PC-9 (cell line): ENCODE results near the gene EMP1. TPM values are rescaled to one million over a fixed set of nuclear protein-coding genes. Genes with fewer than 3 reads are reported as not detected.

Source experiments
- BruUV-seq: library from RNA; stranded (reverse); fragments of 400-500 nt; replicated peaks from 2 replicates; lab custom pipeline; 2021; lab: Mats Ljungman, UMichigan
- CTCF ChIA-PET: fragments of 300-600 bp; sonication (Branson Sonifier 250); formaldehyde crosslinking; loops from one replicate; lab custom pipeline; 2022; ENCODE audit warnings: antibody characterized with exemption; lab: Charles Lee
- POLR2A ChIA-PET: fragments of 300-600 bp; sonication (Branson Sonifier 250); formaldehyde crosslinking; loops from one replicate; lab custom pipeline; 2022; ENCODE audit warnings: antibody characterized with exemption; ENCODE audit not compliant: unreplicated experiment; lab: Charles Lee
- DNase-seq, 2 experiments: peaks; one replicate each; pipeline versions ENCODE4 v3.0.0 to v3.0.0-alpha.2; 2015 to 2022; ENCODE audit warnings: mixed read lengths in 1 of 2
- H2AFZ ChIP-seq: fragments of 200-600 bp; sonication (generic); 2 replicates; pipeline ENCODE4 v1.8.1; 2017; ENCODE audit warnings: antibody characterized with exemption
- H3F3A ChIP-seq: fragments of 200-600 bp; sonication (generic); 2 replicates; pipeline ENCODE4 v1.8.1; 2017; ENCODE audit warnings: antibody characterized with exemption, mild to moderate bottlenecking, low read depth; ENCODE audit not compliant: insufficient read depth
- H3K27ac ChIP-seq: fragments of 200-600 bp; sonication (generic); 2 replicates; pipeline ENCODE4 v1.6.1; 2016; ENCODE audit warnings: mixed run types
- H3K27me3 ChIP-seq: fragments of 200-600 bp; sonication (generic); 2 replicates; pipeline ENCODE4 v1.6.1; 2016; ENCODE audit warnings: low read depth, mixed run types; ENCODE audit not compliant: insufficient read depth
- H3K36me3 ChIP-seq: fragments of 200-600 bp; sonication (generic); 2 replicates; pipeline ENCODE4 v1.6.1; 2016; ENCODE audit warnings: low read depth, mixed run types
- H3K4me1 ChIP-seq: fragments of 200-600 bp; sonication (generic); replicated peaks from 2 replicates; pipeline ENCODE4 v1.6.1; 2016; ENCODE audit warnings: mixed run types; ENCODE audit not compliant: insufficient read depth
- H3K4me2 ChIP-seq: fragments of 200-600 bp; sonication (generic); 2 replicates; pipeline ENCODE4 v1.6.1; 2017; ENCODE audit warnings: mixed run types
- H3K4me3 ChIP-seq: fragments of 200-600 bp; sonication (generic); 2 replicates; pipeline ENCODE4 v1.6.1; 2016; ENCODE audit warnings: mixed run types
- H3K79me2 ChIP-seq: fragments of 200-600 bp; sonication (generic); 2 replicates; pipeline ENCODE4 v1.6.1; 2017; ENCODE audit warnings: low read depth, mixed run types
- H3K9me2 ChIP-seq: fragments of 200-600 bp; sonication (generic); 2 replicates; pipeline ENCODE4 v1.8.1; 2017; ENCODE audit warnings: mild to moderate bottlenecking; ENCODE audit not compliant: insufficient read depth
- H3K9me3 ChIP-seq: fragments of 200-600 bp; sonication (generic); 2 replicates; pipeline ENCODE4 v1.8.1; 2016; ENCODE audit warnings: low read depth; ENCODE audit not compliant: insufficient read depth
- H4K20me1 ChIP-seq: fragments of 200-600 bp; sonication (generic); 2 replicates; pipeline ENCODE4 v1.8.1; 2017; ENCODE audit not compliant: insufficient read depth
- CTCF ChIP-seq: fragments of 200-600 bp; sonication (generic); conservative IDR thresholded peaks from 2 replicates; pipeline ENCODE4 v1.6.1; 2017; ENCODE audit warnings: mixed run types, antibody characterized with exemption, mild to moderate bottlenecking, moderate library complexity
- EZH2 ChIP-seq: fragments of 200-600 bp; sonication (generic); IDR thresholded peaks from 2 replicates; pipeline ENCODE4 v1.8.0; 2017; ENCODE audit warnings: antibody characterized with exemption, low read depth
- intact Hi-C: fragments of 100-400 bp; cut with micrococcal nuclease; formaldehyde crosslinking; loops from one replicate; pipeline ENCODE4 v1.10.0; 2022; ENCODE audit not compliant: unreplicated experiment
- total RNA-seq: library from RNA; stranded (reverse); gene quantifications from 2 replicates; pipeline ENCODE4 v1.2.3, GENCODE V29; 2021

Gene EMP1
- total RNA-seq, 1 experiment from 2014 or later: 909 TPM

GRCh38 chr12:13165617-13166041 lies 30.9 kb upstream of the EMP1 start:
- BruUV-seq: no TSS peak
- ChIA-PET POLR2A (interaction anchor here (0.6 to 2.0 kb wide), 7 partner anchors 8 to 1256 kb away, joined by 3 to 27 read pairs (median 4); partner anchors contain the start of gene EMP1), CTCF (interaction anchor here (1.0 kb wide), 1 partner anchor 19 kb away, joined by 3 read pairs; no protein-coding TSS in a partner anchor)
- H3K79me2 ChIP-seq: no peaks in the 10 kb centered on the region
- no peak for TF ChIP-seq EZH2
- no peak for TF ChIP-seq CTCF
- no peaks in the 10 kb centered on the region for H4K20me1 ChIP-seq
- no peaks in the 10 kb centered on the region for H3K36me3 ChIP-seq
- H3K4me2 ChIP-seq: peak overlapping the region; percentile 63
- H3F3A ChIP-seq: peaks cover 41% of the 10 kb centered on the region
- H3K27me3 ChIP-seq: no peaks in the 10 kb centered on the region
- peak; percentile 95 to 98 for DNase-seq
- no peak overlapping the region for H3K4me3 ChIP-seq
- H3K9me3 ChIP-seq: no peaks in the 10 kb centered on the region
- H3K4me1 ChIP-seq: peaks cover 73% of the 10 kb centered on the region
- intact Hi-C loops: loop anchor here (1.0 kb wide), 3 partner anchors 8 to 67 kb away; no protein-coding TSS in a partner anchor
- H3K9me2 ChIP-seq: no peaks in the 10 kb centered on the region
- no peak overlapping the region for H2AFZ ChIP-seq
- H3K27ac ChIP-seq: peak overlapping the region; percentile 97

- Histone ChIP-seq H4K20me1 (no peaks in the 10 kb centered on the region), H2AFZ (no peak overlapping the region), H3K27ac (peak overlapping the region; percentile 97), H3F3A (peaks cover 49% of the 10 kb centered on the region), H3K36me3 (no peaks in the 10 kb centered on the region), H3K4me2 (peak overlapping the region; percentile 63), H3K27me3 (no peaks in the 10 kb centered on the region), H3K9me2 (no peaks in the 10 kb centered on the region), H3K79me2 (no peaks in the 10 kb centered on the region), H3K9me3 (no peaks in the 10 kb centered on the region), H3K4me1 (peaks cover 89% of the 10 kb centered on the region), H3K4me3 (no peak overlapping the region)
- intact Hi-C loops: loop anchor here (1.0 kb wide), 1 partner anchor 29 kb away; the partner anchor contains the start of gene EMP1
- no TSS peak for BruUV-seq
- ChIA-PET POLR2A (interaction anchor here (1.0 to 1.5 kb wide), 2 partner anchors 29 to 64 kb away, joined by 3 to 24 read pairs; partner anchors contain the start of gene EMP1), CTCF (interaction anchor here (1.5 kb wide), 1 partner anchor 32 kb away, joined by 3 read pairs; no protein-coding TSS in a partner anchor)
- peak; percentile 89 to 97 for DNase-seq
- no peak for TF ChIP-seq EZH2
- TF ChIP-seq CTCF: no peak
Observed at GRCh38 chr12:13167226-13167625, 29.3 kb upstream of the EMP1 start.

GRCh38 chr12:13167906-13168305 lies 28.6 kb upstream of the EMP1 start:
- TF ChIP-seq CTCF (no peak), EZH2 (no peak)
- peak overlapping the region; percentile 63 for H3K4me2 ChIP-seq
- POLR2A ChIA-PET: interaction anchor here (1.0 to 1.5 kb wide), 2 partner anchors 29 to 65 kb away, joined by 3 to 24 read pairs; partner anchors contain the start of gene EMP1

More at GRCh38 chr12:13167906-13168305, 28.6 kb upstream of the EMP1 start:
- H3K36me3 ChIP-seq: no peaks in the 10 kb centered on the region
- H2AFZ ChIP-seq: no peak overlapping the region
- no TSS peak for BruUV-seq
- no peaks in the 10 kb centered on the region for H3K9me2 ChIP-seq
- no peaks in the 10 kb centered on the region for H4K20me1 ChIP-seq
- no peak for DNase-seq
- CTCF ChIA-PET: no interaction called here
- peaks cover 95% of the 10 kb centered on the region for H3K4me1 ChIP-seq
- intact Hi-C loops: loop anchor here (1.0 kb wide), 1 partner anchor 28 kb away; the partner anchor contains the start of gene EMP1
- H3K79me2 ChIP-seq: no peaks in the 10 kb centered on the region
- H3F3A ChIP-seq: peaks cover 55% of the 10 kb centered on the region
- peak overlapping the region; percentile 97 for H3K27ac ChIP-seq
- no peaks in the 10 kb centered on the region for H3K9me3 ChIP-seq
- H3K4me3 ChIP-seq: peak overlapping the region; percentile 9; the same call in 1 of the 2 replicates
- H3K27me3 ChIP-seq: no peaks in the 10 kb centered on the region
